VCaP (cell line): ENCODE results near the gene EFHD1.
"Not testable (repeated sequence)": the region's sequence is repeated elsewhere in the genome, so short reads cannot be mapped to it uniquely, and the experiment has no call there.

ENCODE experiments used
- H3K27ac ChIP-seq: fragments of 450-650 bp; 2 replicates; pipeline ENCODE4 v1.5.1; 2017
- CTCF ChIP-seq: fragments of 450-650 bp; conservative IDR thresholded peaks from 2 replicates; pipeline ENCODE4 v1.5.1; 2017; ENCODE audit warnings: mild to moderate bottlenecking, moderate library complexity

EFHD1 gene

GRCh38 chr2:232632904-232633412 is 446 bp upstream of the EFHD1 start:
- no peak; the same call in 1 of the 2 replicates for TF ChIP-seq CTCF
- H3K27ac ChIP-seq: no peak overlapping the region

GRCh38 chr2:232634206-232635150 is 1.1 kb downstream of the EFHD1 start:
- TF ChIP-seq CTCF: no peak
- H3K27ac ChIP-seq: no peak overlapping the region

GRCh38 chr2:232635376-232635775 is 2.0 kb downstream of the EFHD1 start:
- not testable (repeated sequence) for H3K27ac ChIP-seq

GRCh38 chr2:232635820-232636219 is 2.4 kb downstream of the EFHD1 start:
- no peak for TF ChIP-seq CTCF

GRCh38 chr2:232636788-232637420 is 3.5 kb downstream of the EFHD1 start:
- no peak for TF ChIP-seq CTCF
- no peak overlapping the region for H3K27ac ChIP-seq

More at GRCh38 chr2:232635820-232636219, 2.4 kb downstream of the EFHD1 start:
- no peak overlapping the region for H3K27ac ChIP-seq

- no peak for TF ChIP-seq CTCF
- H3K27ac ChIP-seq: no peak overlapping the region
Measured at GRCh38 chr2:232637866-232638583, 4.6 kb downstream of the EFHD1 start.

- no peak for TF ChIP-seq CTCF
- H3K27ac ChIP-seq: no peak overlapping the region
Measured at GRCh38 chr2:232641153-232641848, 7.9 kb downstream of the EFHD1 start.
